SU-DHL-6 (cell line): ENCODE results near the gene PDF.

Source experiments
- H2AFZ ChIP-seq: fragments of 200-600 bp; sonication (generic); 2 replicates; pipeline ENCODE4 v1.6.1; 2014; ENCODE audit warnings: low read depth, mild to moderate bottlenecking, moderate library complexity, mixed read lengths, antibody characterized with exemption, low read length; ENCODE audit not compliant: severe bottlenecking
- H3F3A ChIP-seq: fragments of 200-600 bp; shearing (Covaris generic); 2 replicates; pipeline ENCODE4 v1.6.0; 2016; ENCODE audit warnings: antibody characterized with exemption, mild to moderate bottlenecking; ENCODE audit not compliant: insufficient read depth
- H3K27ac ChIP-seq: fragments of 200-600 bp; sonication (generic); 2 replicates; pipeline ENCODE4 v1.5.1; 2016; ENCODE audit warnings: low read depth, mild to moderate bottlenecking, low read length, moderate library complexity, mixed read lengths
- H3K27me3 ChIP-seq: fragments of 200-600 bp; sonication (generic), shearing (Covaris generic); 2 replicates; pipeline ENCODE4 v1.6.0; 2014; ENCODE audit warnings: mild to moderate bottlenecking, low read length
- H3K36me3 ChIP-seq: fragments of 200-600 bp; sonication (generic); 2 replicates; pipeline ENCODE4 v1.6.1; 2014; ENCODE audit warnings: mild to moderate bottlenecking, low read length, mixed read lengths
- H3K4me2 ChIP-seq: fragments of 300-600, 200-600 bp; shearing (Covaris generic), sonication (generic); 2 replicates; pipeline ENCODE4 v1.6.0; 2014; ENCODE audit warnings: low read length, low read depth, mild to moderate bottlenecking; ENCODE audit not compliant: poor library complexity, severe bottlenecking
- H3K4me3 ChIP-seq: fragments of 200-600 bp; sonication (generic); 2 replicates; pipeline ENCODE4 v1.5.1; 2014; ENCODE audit warnings: antibody characterized with exemption, low read length, mild to moderate bottlenecking, mixed read lengths; ENCODE audit not compliant: insufficient read depth, poor library complexity, severe bottlenecking
- H3K79me2 ChIP-seq: fragments of 200-600 bp; sonication (generic); 2 replicates; pipeline ENCODE4 v1.6.1; 2014; ENCODE audit warnings: mild to moderate bottlenecking, low read length, moderate library complexity; ENCODE audit not compliant: insufficient read depth
- H3K9ac ChIP-seq: fragments of 200-600 bp; sonication (generic); 2 replicates; pipeline ENCODE4 v1.7.0; 2014; ENCODE audit warnings: mild to moderate bottlenecking, low read length
- H3K9me2 ChIP-seq: fragments of 200-600 bp; sonication (generic); replicated peaks from 2 replicates; pipeline ENCODE4 v1.6.1; 2014; ENCODE audit warnings: low read length; ENCODE audit not compliant: insufficient read depth
- H3K9me3 ChIP-seq: fragments of 200-600 bp; sonication (generic); 2 replicates; pipeline ENCODE4 v1.6.1; 2014; ENCODE audit warnings: low read length, mixed read lengths; ENCODE audit not compliant: insufficient read depth
- H4K20me1 ChIP-seq: fragments of 200-600 bp; sonication (generic); 2 replicates; pipeline ENCODE4 v1.6.1; 2014; ENCODE audit warnings: low read depth, mild to moderate bottlenecking, antibody characterized with exemption, low read length, moderate library complexity, mixed read lengths
- CTCF ChIP-seq: fragments of 200-600 bp; sonication (generic); IDR thresholded peaks from one replicate; pipeline ENCODE4 v1.5.1; 2017; ENCODE audit warnings: antibody characterized with exemption, mild to moderate bottlenecking, low read length, moderate library complexity; ENCODE audit not compliant: insufficient read depth, poor library complexity, severe bottlenecking
- EZH2phosphoT487 ChIP-seq: fragments of 200-600 bp; sonication (generic), shearing (Covaris generic); conservative IDR thresholded peaks from 2 replicates; pipeline ENCODE4 v1.6.1; 2018; ENCODE audit warnings: mild to moderate bottlenecking, antibody characterized with exemption, low read length, moderate library complexity, mixed read lengths

The PDF gene

GRCh38 chr16:69315486-69316311, 14.7 kb downstream of the PDF start:
- H3K79me2 ChIP-seq, result peaks cover 35% of the 10 kb centered on the region
- no peak overlapping the region for H2AFZ ChIP-seq
- H3K9me3 ChIP-seq, result no peaks in the 10 kb centered on the region
- no peaks in the 10 kb centered on the region; the same call in 1 of the 2 replicates for H4K20me1 ChIP-seq
- no peaks in the 10 kb centered on the region for H3K27me3 ChIP-seq
- no peaks in the 10 kb centered on the region for H3F3A ChIP-seq
- H3K36me3 ChIP-seq, result no peaks in the 10 kb centered on the region
- H3K4me2 ChIP-seq, result no peak overlapping the region
- no peak overlapping the region for H3K9ac ChIP-seq
- TF ChIP-seq EZH2phosphoT487 (no peak), CTCF (no peak)
- no peak overlapping the region for H3K27ac ChIP-seq
- no peaks in the 10 kb centered on the region for H3K9me2 ChIP-seq
- H3K4me3 ChIP-seq, result no peak overlapping the region

- Histone ChIP-seq H3K27me3 (no peaks in the 10 kb centered on the region), H3K9me2 (no peaks in the 10 kb centered on the region), H2AFZ (no peak overlapping the region), H3K4me3 (no peak overlapping the region), H3K9me3 (no peaks in the 10 kb centered on the region), H3F3A (0 out of 2 replicates have a peak, but pooled peaks cover under 1% of the 10 kb centered on the region), H3K27ac (no peak overlapping the region), H4K20me1 (no peaks in the 10 kb centered on the region; the same call in 1 of the 2 replicates), H3K36me3 (no peaks in the 10 kb centered on the region), H3K79me2 (peaks cover 35% of the 10 kb centered on the region), H3K9ac (no peak overlapping the region), H3K4me2 (no peak overlapping the region)
- TF ChIP-seq EZH2phosphoT487, result no peak
- no peak for TF ChIP-seq CTCF
These were observed 15.9 kb downstream of the PDF start for GRCh38 chr16:69314534-69314933.

- Histone ChIP-seq H3K4me2 (no peak overlapping the region), H2AFZ (no peak overlapping the region), H3K79me2 (peaks cover 35% of the 10 kb centered on the region)
These were observed 16.9 kb downstream of the PDF start for GRCh38 chr16:69313469-69313868.

More at GRCh38 chr16:69313469-69313868, 16.9 kb downstream of the PDF start:
- Histone ChIP-seq H3K27me3 (no peaks in the 10 kb centered on the region), H3K9me2 (no peaks in the 10 kb centered on the region), H3K9ac (no peak overlapping the region), H4K20me1 (no peaks in the 10 kb centered on the region; the same call in 1 of the 2 replicates), H3F3A (peaks cover 11% of the 10 kb centered on the region), H3K36me3 (no peaks in the 10 kb centered on the region), H3K9me3 (no peaks in the 10 kb centered on the region), H3K27ac (no peak overlapping the region), H3K4me3 (no peak overlapping the region)
- TF ChIP-seq CTCF (no peak), EZH2phosphoT487 (no peak)
